Ishikawa (cell line): ENCODE data around the gene ZFP92.

Experiments used
- CEBPB ChIP-seq: IDR thresholded peaks from 2 replicates; pipeline ENCODE4 v1.6.1; 2012
- CREB1 ChIP-seq: IDR thresholded peaks from 2 replicates; pipeline ENCODE4 v1.6.1; 2012; ENCODE audit warnings: low read depth
- EGR1 ChIP-seq: IDR thresholded peaks from 2 replicates; pipeline ENCODE4 v1.6.1; 2012
- EP300 ChIP-seq: IDR thresholded peaks from 2 replicates; pipeline ENCODE4 v1.6.1; 2012; ENCODE audit warnings: borderline replicate concordance
- FOXM1 ChIP-seq: IDR thresholded peaks from 2 replicates; pipeline ENCODE4 v1.6.1; 2012; ENCODE audit warnings: low read depth, borderline replicate concordance
- MAX ChIP-seq: IDR thresholded peaks from 2 replicates; pipeline ENCODE4 v1.6.1; 2012
- NFIC ChIP-seq: IDR thresholded peaks from 2 replicates; pipeline ENCODE4 v1.6.1; 2012
- RAD21 ChIP-seq: IDR thresholded peaks from 2 replicates; pipeline ENCODE4 v1.6.1; 2012; ENCODE audit warnings: low read depth
- REST ChIP-seq: IDR thresholded peaks from 2 replicates; pipeline ENCODE4 v1.6.1; 2012; ENCODE audit warnings: low read depth, mild to moderate bottlenecking
- TAF1 ChIP-seq: IDR thresholded peaks from 2 replicates; pipeline ENCODE4 v1.6.1; 2012; ENCODE audit warnings: low read depth, mild to moderate bottlenecking
- TCF12 ChIP-seq: IDR thresholded peaks from 2 replicates; pipeline ENCODE4 v1.6.1; 2012; ENCODE audit warnings: low read depth
- TEAD4 ChIP-seq: IDR thresholded peaks from 2 replicates; pipeline ENCODE4 v1.6.1; 2012
- USF1 ChIP-seq: IDR thresholded peaks from 2 replicates; pipeline ENCODE4 v1.6.1; 2012
- YY1 ChIP-seq: IDR thresholded peaks from 2 replicates; pipeline ENCODE4 v1.6.1; 2012; ENCODE audit warnings: low read depth
- ZBTB7A ChIP-seq: IDR thresholded peaks from 2 replicates; pipeline ENCODE4 v1.6.1; 2012; ENCODE audit warnings: low read depth

Gene ZFP92

GRCh38 chrX:153443476-153444332 lies 32.4 kb downstream of the ZFP92 start:
- TF ChIP-seq EP300, result no peak
- no peak for TF ChIP-seq TCF12
- no peak for TF ChIP-seq TEAD4
- TF ChIP-seq NFIC, result no peak
- no peak for TF ChIP-seq CREB1
- TF ChIP-seq RAD21, result no peak
- TF ChIP-seq YY1, result no peak
- no peak for TF ChIP-seq CEBPB
- no peak for TF ChIP-seq REST
- TF ChIP-seq FOXM1, result no peak
- no peak for TF ChIP-seq USF1
- no peak for TF ChIP-seq ZBTB7A
- no peak for TF ChIP-seq TAF1
- no peak for TF ChIP-seq MAX
- TF ChIP-seq EGR1, result no peak

- TF ChIP-seq EGR1 (no peak), RAD21 (no peak), MAX (no peak), FOXM1 (no peak), NFIC (no peak), CEBPB (no peak), CREB1 (no peak), USF1 (no peak), REST (no peak), TAF1 (no peak), YY1 (no peak), TEAD4 (no peak), EP300 (no peak), TCF12 (no peak), ZBTB7A (no peak)
Observed at GRCh38 chrX:153444333-153445011, 33.2 kb downstream of the ZFP92 start.

GRCh38 chrX:153445106-153445855 lies 34.0 kb downstream of the ZFP92 start:
- no peak for TF ChIP-seq EGR1
- TF ChIP-seq ZBTB7A, result no peak
- TF ChIP-seq NFIC, result no peak
- TF ChIP-seq YY1, result no peak
- no peak for TF ChIP-seq MAX
- TF ChIP-seq CREB1, result no peak
- no peak for TF ChIP-seq FOXM1
- no peak for TF ChIP-seq TEAD4
- TF ChIP-seq RAD21, result no peak
- TF ChIP-seq REST, result no peak
- no peak for TF ChIP-seq TAF1
- no peak for TF ChIP-seq USF1
- TF ChIP-seq TCF12, result no peak
- TF ChIP-seq EP300, result no peak
- TF ChIP-seq CEBPB, result no peak
